NT2/D1 (cell line): ENCODE measurements around the gene CYSRT1.

Experiments
- DNase-seq: peaks from one replicate; pipeline ENCODE4 v3.0.0-alpha.2; 2011; ENCODE audit warnings: low read depth, low spot score
- H3K27me3 ChIP-seq: 2 replicates; pipeline ENCODE4 v1.6.0; 2011; ENCODE audit warnings: mild to moderate bottlenecking; ENCODE audit not compliant: insufficient read length, insufficient read depth
- H3K36me3 ChIP-seq: 2 replicates; pipeline ENCODE4 v1.6.1; 2011; ENCODE audit warnings: mild to moderate bottlenecking, low read length, mixed read lengths; ENCODE audit not compliant: insufficient read depth, insufficient read length
- H3K4me1 ChIP-seq: 2 replicates; pipeline ENCODE4 v1.5.1; 2011; ENCODE audit not compliant: insufficient read depth, insufficient read length
- H3K4me3 ChIP-seq: 2 replicates; pipeline ENCODE4 v1.5.1; 2011; ENCODE audit warnings: low read depth; ENCODE audit not compliant: insufficient read length
- H3K9ac ChIP-seq: 2 replicates; pipeline ENCODE4 v1.6.0; 2011; ENCODE audit warnings: low read depth; ENCODE audit not compliant: insufficient read length
- H3K9me3 ChIP-seq: 2 replicates; pipeline ENCODE4 v1.5.1; 2011; ENCODE audit warnings: mild to moderate bottlenecking, low read length; ENCODE audit not compliant: insufficient read depth
- SUZ12 ChIP-seq: IDR thresholded peaks from 2 replicates; pipeline ENCODE4 v1.6.1; 2011; ENCODE audit not compliant: insufficient read length, insufficient read depth; ENCODE audit errors: extremely low read depth
- YY1 ChIP-seq: IDR thresholded peaks from 2 replicates; pipeline ENCODE4 v1.6.1; 2011; ENCODE audit not compliant: insufficient read length, insufficient read depth
- ZNF274 ChIP-seq: IDR thresholded peaks from 2 replicates; pipeline ENCODE4 v1.6.1; 2011; ENCODE audit warnings: mild to moderate bottlenecking, low read depth, low read length

The CYSRT1 gene

DNA sequence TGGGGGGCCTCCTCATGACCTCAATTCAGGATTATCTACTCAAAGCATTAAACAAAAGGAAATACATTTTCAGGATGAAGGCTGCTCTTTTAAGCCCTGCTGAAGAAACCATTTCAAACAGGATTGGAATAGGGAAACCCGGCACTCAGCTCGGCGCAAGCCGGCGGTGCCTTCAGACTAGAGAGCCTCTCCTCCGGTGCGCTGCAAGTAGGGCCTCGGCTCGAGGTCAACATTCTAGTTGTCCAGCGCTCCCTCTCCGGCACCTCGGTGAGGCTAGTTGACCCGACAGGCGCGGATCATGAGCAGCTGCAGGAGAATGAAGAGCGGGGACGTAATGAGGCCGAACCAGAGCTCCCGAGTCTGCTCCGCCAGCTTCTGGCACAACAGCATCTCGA, 20.2 kb upstream of the CYSRT1 start:
- H3K27me3 ChIP-seq = no peaks in the 10 kb centered on the region
- H3K4me1 ChIP-seq = peaks cover 17% of the 10 kb centered on the region
- H3K9me3 ChIP-seq = no peaks in the 10 kb centered on the region
- H3K36me3 ChIP-seq = peaks cover 45% of the 10 kb centered on the region
- peak overlapping the region; percentile 99 for H3K4me3 ChIP-seq
- H3K9ac ChIP-seq = peak overlapping the region; percentile 97
- DNase-seq = no peak
- TF ChIP-seq SUZ12 (no peak), YY1 (no peak), ZNF274 (no peak)

GRCh38 chr9:137205126-137206069, 19.6 kb upstream of the CYSRT1 start, which contains the start of the genes NDOR1 and TMEM203:
NDOR1 (plus strand) TSS chr9:137205700; CDS start chr9:137205778, 78 bp downstream.
TMEM203 (minus strand) TSS chr9:137205648; CDS start chr9:137205414, 234 bp downstream.
- Histone ChIP-seq H3K9me3 (no peaks in the 10 kb centered on the region), H3K9ac (peak within 1 kb of the TSS; percentile 97), H3K4me1 (peaks cover 17% of the 10 kb centered on the region), H3K36me3 (peaks cover 51% of the 10 kb centered on the region), H3K4me3 (peak within 1 kb of the TSS; percentile 99), H3K27me3 (no peaks in the 10 kb centered on the region)
- TF ChIP-seq YY1 (peak; percentile 75), SUZ12 (no peak), ZNF274 (no peak)
- DNase-seq = peak; percentile 82

DNA sequence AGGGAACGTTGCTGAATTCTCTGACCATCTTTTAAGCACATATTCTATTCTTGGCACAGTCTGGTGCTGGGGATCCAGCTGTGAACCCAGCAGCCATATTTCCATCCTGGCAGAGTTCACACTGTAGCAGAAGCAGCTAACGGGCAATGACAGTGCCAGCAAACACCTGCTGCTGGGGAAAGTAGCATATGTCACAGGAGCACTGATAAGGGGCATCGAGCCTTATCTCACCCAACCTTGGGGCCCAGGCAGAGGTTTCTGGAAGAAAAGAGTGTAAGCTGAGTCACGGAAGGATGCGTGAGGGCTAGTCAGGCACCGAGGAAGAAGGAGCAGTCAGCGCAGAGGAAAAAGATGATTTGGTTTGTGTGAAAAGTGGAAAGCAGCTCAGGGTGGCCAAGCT, 18.4 kb upstream of the CYSRT1 start:
- H3K4me1 ChIP-seq = peaks cover 15% of the 10 kb centered on the region
- H3K27me3 ChIP-seq = no peaks in the 10 kb centered on the region
- H3K9ac ChIP-seq = peak overlapping the region; percentile 62
- H3K4me3 ChIP-seq = peak overlapping the region; percentile 99
- H3K36me3 ChIP-seq = peaks cover 61% of the 10 kb centered on the region
- no peak for DNase-seq
- no peaks in the 10 kb centered on the region for H3K9me3 ChIP-seq
- TF ChIP-seq ZNF274 = no peak
- no peak for TF ChIP-seq SUZ12
- no peak for TF ChIP-seq YY1

- no peak overlapping the region for H3K4me3 ChIP-seq
- H3K4me1 ChIP-seq = peaks cover 14% of the 10 kb centered on the region
- no peak for DNase-seq
- TF ChIP-seq YY1 = no peak
- no peak for TF ChIP-seq SUZ12
- no peak for TF ChIP-seq ZNF274
- H3K9ac ChIP-seq = no peak overlapping the region
- H3K9me3 ChIP-seq = no peaks in the 10 kb centered on the region
- H3K36me3 ChIP-seq = peaks cover 94% of the 10 kb centered on the region
- H3K27me3 ChIP-seq = no peaks in the 10 kb centered on the region
These were observed 13.4 kb upstream of the CYSRT1 start for GRCh38 chr9:137211532-137211931.

DNA sequence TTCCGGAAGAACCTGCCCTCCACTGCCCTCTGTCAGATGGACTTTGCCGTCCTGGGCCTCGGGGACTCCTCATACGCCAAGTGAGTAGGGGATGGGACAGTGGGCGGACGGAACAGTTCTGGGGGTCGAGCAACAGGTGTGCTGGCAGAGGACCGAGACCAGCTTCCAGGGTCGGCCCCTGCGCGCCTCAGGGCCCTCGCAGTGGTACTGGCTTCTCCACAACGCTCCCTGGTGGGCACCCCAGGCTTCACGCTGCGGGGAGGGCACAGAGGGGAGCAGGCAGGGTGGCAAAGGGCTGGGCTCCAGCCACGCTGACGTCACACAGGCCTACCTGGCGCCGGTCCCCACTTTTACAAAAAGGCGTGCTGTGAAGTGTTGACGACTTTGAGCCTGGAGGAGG, 12.5 kb upstream of the CYSRT1 start:
- DNase-seq = no peak
- Histone ChIP-seq H3K9me3 (no peaks in the 10 kb centered on the region), H3K36me3 (peaks cover 94% of the 10 kb centered on the region), H3K4me3 (no peak overlapping the region), H3K9ac (no peak overlapping the region), H3K4me1 (peaks cover 7% of the 10 kb centered on the region), H3K27me3 (no peaks in the 10 kb centered on the region)
- no peak for TF ChIP-seq SUZ12
- no peak for TF ChIP-seq ZNF274
- TF ChIP-seq YY1 = no peak

DNA sequence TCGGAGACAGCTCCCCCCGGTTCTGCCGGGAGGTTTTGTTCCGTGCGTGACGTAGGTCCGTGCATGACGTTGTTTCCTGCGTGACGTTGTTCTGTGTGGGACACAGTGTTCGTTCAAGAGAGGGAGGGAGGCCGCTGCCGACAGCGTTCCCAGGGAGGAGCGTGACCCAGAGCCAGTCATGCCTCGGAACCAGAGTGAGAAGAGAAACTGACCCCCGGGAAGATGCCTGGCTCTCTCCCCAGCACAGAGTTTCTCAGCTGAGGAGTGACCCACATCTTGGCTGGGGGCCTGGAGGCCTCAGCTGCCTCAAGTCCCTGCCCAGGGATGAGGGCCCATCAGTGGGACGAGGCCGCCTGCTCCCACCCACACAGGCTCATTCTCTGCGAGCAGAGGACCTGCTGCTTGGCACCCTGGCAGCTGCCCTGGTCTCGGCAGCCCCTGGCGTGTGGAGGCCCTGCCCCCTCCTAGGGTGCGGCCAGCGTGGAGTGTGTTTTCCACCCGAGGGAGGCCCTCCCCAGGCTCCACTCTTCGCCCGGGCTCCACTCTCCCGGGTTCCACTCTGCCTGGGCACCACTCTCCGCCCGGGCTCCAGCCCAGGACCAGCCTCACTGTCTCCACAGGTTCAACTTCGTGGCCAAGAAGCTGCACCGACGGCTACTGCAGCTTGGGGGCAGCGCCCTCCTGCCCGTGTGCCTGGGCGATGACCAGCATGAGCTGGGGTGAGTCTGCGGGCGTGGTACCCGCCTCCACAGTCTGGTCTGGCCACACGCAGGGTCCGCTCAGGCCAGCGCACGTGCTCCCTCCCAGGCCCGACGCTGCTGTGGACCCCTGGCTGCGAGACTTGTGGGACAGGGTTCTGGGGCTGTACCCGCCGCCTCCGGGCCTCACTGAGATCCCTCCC, 11.6 kb upstream of the CYSRT1 start:
- Histone ChIP-seq H3K27me3 (no peaks in the 10 kb centered on the region), H3K4me3 (no peak overlapping the region), H3K4me1 (peaks cover 9% of the 10 kb centered on the region), H3K9me3 (no peaks in the 10 kb centered on the region), H3K9ac (no peak overlapping the region), H3K36me3 (peaks cover 97% of the 10 kb centered on the region)
- TF ChIP-seq YY1 = no peak
- no peak for TF ChIP-seq ZNF274
- TF ChIP-seq SUZ12 = no peak
- DNase-seq = no peak
